GM23248 (cell line): ENCODE results near the gene CACNA1C. TPM values are rescaled to one million over a fixed set of nuclear protein-coding genes. Genes with fewer than 3 reads are reported as not detected.
A peak's percentile ranks its signal among the peaks of the same experiment; 100 is the strongest.
"Not testable (repeated sequence)": the region's sequence is repeated elsewhere in the genome, so short reads cannot be mapped to it uniquely, and the experiment has no call there.

Source experiments
- DNase-seq: peaks from one replicate; pipeline ENCODE4 v3.0.0-alpha.2; 2015
- H2AFZ ChIP-seq: fragments of 200-600 bp; sonication (generic); 2 replicates; pipeline ENCODE4 v1.6.1; 2016; ENCODE audit warnings: antibody characterized with exemption
- H3F3A ChIP-seq: fragments of 200-600 bp; sonication (generic); 2 replicates; pipeline ENCODE4 v1.6.1; 2016; ENCODE audit warnings: mild to moderate bottlenecking, antibody characterized with exemption, mixed run types; ENCODE audit not compliant: insufficient read depth
- H3K27ac ChIP-seq: fragments of 200-600 bp; sonication (generic); 2 replicates; pipeline ENCODE4 v1.5.1; 2016; ENCODE audit warnings: mild to moderate bottlenecking
- H3K27me3 ChIP-seq: fragments of 200-600 bp; sonication (generic); replicated peaks from 2 replicates; pipeline ENCODE4 v1.6.1; 2016; ENCODE audit warnings: mild to moderate bottlenecking; ENCODE audit not compliant: insufficient read depth
- H3K36me3 ChIP-seq: fragments of 200-600 bp; sonication (generic); 2 replicates; pipeline ENCODE4 v1.6.1; 2016; ENCODE audit warnings: low read depth, mild to moderate bottlenecking
- H3K4me1 ChIP-seq: fragments of 200-600 bp; sonication (generic); 2 replicates; pipeline ENCODE4 v1.6.1; 2016; ENCODE audit warnings: mild to moderate bottlenecking; ENCODE audit not compliant: insufficient read depth
- H3K4me2 ChIP-seq: fragments of 200-600 bp; sonication (generic); one replicate; pipeline ENCODE4 v1.6.1; 2016; ENCODE audit warnings: mild to moderate bottlenecking; ENCODE audit not compliant: unreplicated experiment
- H3K4me3 ChIP-seq: fragments of 200-600 bp; sonication (generic); 2 replicates; pipeline ENCODE4 v1.5.1; 2016; ENCODE audit warnings: mild to moderate bottlenecking
- H3K79me2 ChIP-seq: fragments of 200-600 bp; sonication (generic); 2 replicates; pipeline ENCODE4 v1.6.1; 2016; ENCODE audit warnings: mild to moderate bottlenecking; ENCODE audit not compliant: insufficient read depth
- H3K9ac ChIP-seq: fragments of 200-600 bp; sonication (generic); 2 replicates; pipeline ENCODE4 v1.6.1; 2016; ENCODE audit warnings: mild to moderate bottlenecking
- H3K9me2 ChIP-seq: fragments of 200-600 bp; sonication (generic); 2 replicates; pipeline ENCODE4 v1.6.1; 2016; ENCODE audit warnings: mixed run types, mild to moderate bottlenecking, moderate library complexity; ENCODE audit not compliant: insufficient read depth
- H3K9me3 ChIP-seq: fragments of 200-600 bp; sonication (generic); one replicate; pipeline ENCODE4 v1.6.1; 2017; ENCODE audit warnings: low read depth
- H4K20me1 ChIP-seq: fragments of 200-600 bp; sonication (generic); 2 replicates; pipeline ENCODE4 v1.6.0; 2016; ENCODE audit not compliant: insufficient read depth
- EZH2 ChIP-seq: fragments of 200-600 bp; sonication (generic); IDR thresholded peaks from 2 replicates; pipeline ENCODE4 v1.6.1; 2018; ENCODE audit warnings: antibody characterized with exemption, mild to moderate bottlenecking; ENCODE audit not compliant: insufficient read depth, poor library complexity, severe bottlenecking
- EZH2phosphoT487 ChIP-seq: fragments of 200-600 bp; sonication (generic); IDR thresholded peaks from 2 replicates; pipeline ENCODE4 v1.6.1; 2018; ENCODE audit warnings: antibody characterized with exemption, moderate library complexity, mild to moderate bottlenecking, low read depth; ENCODE audit not compliant: insufficient read depth
- WGBS, 2 experiments: methylation state at CpG; one replicate each; pipeline ENCODE4 v1.1.6; 2015 to 2017; ENCODE audit warnings: low lambda C conversion rate in 2 of 2, low coverage in 1 of 2; ENCODE audit errors: missing lambda C conversion rate in 2 of 2; 5-methylcytosine and 5-hydroxymethylcytosine counted together
- in situ Hi-C: fragments of 300-500 bp; cut with MboI; formaldehyde crosslinking; loops from 2 replicates; pipeline ENCODE4 v1.15.0; 2020
- polyA plus RNA-seq: library from polyadenylated mRNA; unstranded; fragments of >200 nt; fragmentation: Nextera tagmentation; extraction: Ambion mirVana; gene quantifications from 2 replicates; pipeline ENCODE4 v1.2.1, GENCODE V29; 2016
- total RNA-seq: library from RNA; depleted of rRNA; stranded (reverse); fragments of >200 nt; shearing (Covaris generic); gene quantifications from 2 replicates; pipeline ENCODE4 v1.2.3, GENCODE V29; 2014

The CACNA1C gene
- total and polyA plus RNA-seq, 2 experiments from 2014 or later = 4.9 to 11.5 TPM

DNA sequence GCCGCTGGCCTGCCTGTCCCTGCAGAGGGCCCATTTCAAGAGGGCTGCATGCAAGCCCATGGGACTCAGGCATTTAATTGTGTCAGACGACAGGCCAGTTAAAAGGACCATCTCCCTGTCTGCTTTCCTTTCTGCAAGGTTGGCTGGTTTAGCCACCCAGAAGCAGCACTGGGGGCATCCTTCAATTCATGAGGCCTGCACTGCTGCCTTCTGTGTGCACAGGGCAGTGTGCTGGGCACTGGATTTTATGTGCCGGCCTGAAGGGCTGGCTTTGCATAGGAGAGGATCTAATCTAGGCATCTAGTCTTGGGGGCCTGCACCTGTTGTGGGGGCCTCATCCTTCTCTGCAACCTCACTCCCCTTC lies 627.9 kb downstream of the CACNA1C start:
- no peaks in the 10 kb centered on the region for H4K20me1 ChIP-seq
- H3K4me3 ChIP-seq = no peak overlapping the region
- no peaks in the 10 kb centered on the region for H3K79me2 ChIP-seq
- H3K27ac ChIP-seq = no peak overlapping the region
- no peaks in the 10 kb centered on the region for H3K27me3 ChIP-seq
- no peaks in the 10 kb centered on the region for H3K9me3 ChIP-seq
- DNase-seq = no peak
- 0 out of 2 replicates have a peak, but pooled peaks cover 6% of the 10 kb centered on the region for H3K36me3 ChIP-seq
- no peaks in the 10 kb centered on the region for H3K9me2 ChIP-seq
- WGBS, 2 experiments = 72 to 77% methylated on average over 3 of the region's 3 CpGs
- no peak for TF ChIP-seq EZH2
- in situ Hi-C loops = no loop called here
- H3K9ac ChIP-seq = no peak overlapping the region
- no peak overlapping the region for H2AFZ ChIP-seq
- H3F3A ChIP-seq = peaks cover 3% of the 10 kb centered on the region; the same call in 1 of the 2 replicates
- no peak overlapping the region for H3K4me2 ChIP-seq
- no peaks in the 10 kb centered on the region for H3K4me1 ChIP-seq

DNA sequence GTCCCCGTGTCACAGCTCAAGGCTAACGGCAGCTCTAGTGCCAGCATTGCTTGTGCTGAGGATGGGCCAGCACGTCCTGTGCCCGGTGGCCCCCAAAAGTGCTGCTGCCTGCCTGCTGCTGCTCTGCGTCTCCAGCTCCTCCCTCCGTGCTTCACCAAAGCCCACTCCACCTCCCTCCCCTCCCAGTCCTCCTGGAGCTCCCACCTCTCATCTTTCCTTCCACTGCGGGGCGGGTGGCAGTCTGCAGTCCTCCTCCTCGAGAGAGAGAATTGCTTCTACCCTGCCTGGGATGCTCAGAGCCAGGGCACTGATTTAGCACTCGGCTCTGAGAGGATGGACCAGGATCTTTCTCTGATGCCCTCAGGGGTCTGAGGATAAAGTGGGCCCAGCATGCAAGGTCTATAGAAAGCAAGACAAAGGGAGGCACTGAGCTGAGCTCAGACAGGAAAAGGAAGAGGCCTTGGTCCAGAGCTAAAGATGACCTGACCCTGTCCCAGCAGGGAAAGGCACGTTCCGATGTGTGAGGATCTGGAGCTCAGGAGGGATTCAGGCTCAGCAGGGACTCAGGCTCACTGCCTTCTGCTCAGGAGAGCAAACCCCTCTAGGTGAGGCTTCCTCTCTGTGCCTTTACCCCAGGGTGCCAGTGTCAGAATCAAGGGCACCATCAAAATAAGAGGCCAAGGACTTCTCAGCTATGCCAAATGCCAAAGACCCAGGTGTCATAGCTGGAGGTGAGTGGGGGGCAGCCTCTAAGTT lies 628.8 kb downstream of the CACNA1C start:
- in situ Hi-C loops = no loop called here
- 72 to 77% methylated on average over 12 of the region's 12 CpGs for WGBS, 2 experiments
- H3K4me2 ChIP-seq = no peak overlapping the region
- no peak for TF ChIP-seq EZH2phosphoT487
- no peak for TF ChIP-seq EZH2
- H3K4me1 ChIP-seq = no peaks in the 10 kb centered on the region
- no peaks in the 10 kb centered on the region for H3K79me2 ChIP-seq
- DNase-seq = no peak
- H3K4me3 ChIP-seq = no peak overlapping the region
- no peak overlapping the region for H2AFZ ChIP-seq
- H3K9me2 ChIP-seq = no peaks in the 10 kb centered on the region
- no peaks in the 10 kb centered on the region for H3K9me3 ChIP-seq
- H3K9ac ChIP-seq = no peak overlapping the region
- H3K27me3 ChIP-seq = no peaks in the 10 kb centered on the region
- no peaks in the 10 kb centered on the region for H4K20me1 ChIP-seq
- H3F3A ChIP-seq = peaks cover under 1% of the 10 kb centered on the region; the same call in 1 of the 2 replicates
- H3K36me3 ChIP-seq = peaks cover 7% of the 10 kb centered on the region; the same call in 1 of the 2 replicates
- no peak overlapping the region for H3K27ac ChIP-seq

DNA sequence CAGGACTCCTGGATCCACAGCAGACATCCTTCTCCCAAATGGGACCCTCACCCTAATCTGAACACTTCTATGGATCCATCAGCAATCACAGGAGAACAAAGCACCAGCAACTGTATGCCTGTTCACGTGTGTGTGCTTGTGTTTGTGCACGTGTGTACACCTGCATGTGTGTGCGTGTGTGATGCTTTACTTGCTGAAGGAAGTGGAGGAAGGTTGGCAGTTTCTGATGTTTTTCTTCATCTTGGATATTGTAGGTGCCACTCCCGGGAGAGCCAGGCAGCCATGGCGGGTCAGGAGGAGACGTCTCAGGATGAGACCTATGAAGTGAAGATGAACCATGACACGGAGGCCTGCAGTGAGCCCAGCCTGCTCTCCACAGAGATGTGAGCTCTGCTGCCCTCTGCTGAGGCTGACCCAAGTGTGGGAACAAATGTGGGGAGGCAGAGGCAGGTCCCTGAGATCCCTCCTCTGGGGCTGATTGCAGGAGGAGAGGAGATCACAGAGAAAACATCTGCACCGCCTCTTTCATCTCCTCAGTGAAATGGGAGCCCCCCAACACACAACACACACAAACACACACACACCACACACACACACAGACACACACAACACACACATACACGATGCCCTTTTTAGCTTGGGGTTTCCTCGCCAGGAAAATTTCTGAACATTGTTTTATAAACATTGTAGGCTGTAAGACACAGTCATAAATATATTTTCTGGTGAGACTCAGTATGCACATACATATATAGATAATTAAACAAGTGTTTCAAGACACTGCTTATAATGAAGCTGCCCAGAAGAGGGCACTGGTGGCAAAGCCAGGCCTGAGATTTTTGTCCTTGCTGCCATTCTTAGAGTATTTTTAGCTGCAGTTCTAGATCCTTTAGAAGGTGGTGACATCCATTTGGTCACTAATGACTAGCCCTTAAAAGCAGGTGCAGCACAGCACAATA lies 629.8 kb downstream of the CACNA1C start:
- no peaks in the 10 kb centered on the region for H4K20me1 ChIP-seq
- no peak overlapping the region for H3K27ac ChIP-seq
- no peaks in the 10 kb centered on the region for H3K27me3 ChIP-seq
- no peaks in the 10 kb centered on the region for H3K9me2 ChIP-seq
- no peaks in the 10 kb centered on the region for H3F3A ChIP-seq
- in situ Hi-C loops = no loop called here
- H3K9me3 ChIP-seq = no peaks in the 10 kb centered on the region
- TF ChIP-seq EZH2phosphoT487 (no peak), EZH2 (no peak)
- peaks cover 10% of the 10 kb centered on the region; the same call in 1 of the 2 replicates for H3K36me3 ChIP-seq
- H3K79me2 ChIP-seq = no peaks in the 10 kb centered on the region
- no peaks in the 10 kb centered on the region for H3K4me1 ChIP-seq
- WGBS, 2 experiments = 69 to 78% methylated on average over 9 to 10 of the region's 10 CpGs
- no peak overlapping the region for H3K4me3 ChIP-seq
- DNase-seq = peak; percentile 64
- no peak overlapping the region for H2AFZ ChIP-seq
- no peak overlapping the region for H3K4me2 ChIP-seq
- no peak overlapping the region for H3K9ac ChIP-seq

DNA sequence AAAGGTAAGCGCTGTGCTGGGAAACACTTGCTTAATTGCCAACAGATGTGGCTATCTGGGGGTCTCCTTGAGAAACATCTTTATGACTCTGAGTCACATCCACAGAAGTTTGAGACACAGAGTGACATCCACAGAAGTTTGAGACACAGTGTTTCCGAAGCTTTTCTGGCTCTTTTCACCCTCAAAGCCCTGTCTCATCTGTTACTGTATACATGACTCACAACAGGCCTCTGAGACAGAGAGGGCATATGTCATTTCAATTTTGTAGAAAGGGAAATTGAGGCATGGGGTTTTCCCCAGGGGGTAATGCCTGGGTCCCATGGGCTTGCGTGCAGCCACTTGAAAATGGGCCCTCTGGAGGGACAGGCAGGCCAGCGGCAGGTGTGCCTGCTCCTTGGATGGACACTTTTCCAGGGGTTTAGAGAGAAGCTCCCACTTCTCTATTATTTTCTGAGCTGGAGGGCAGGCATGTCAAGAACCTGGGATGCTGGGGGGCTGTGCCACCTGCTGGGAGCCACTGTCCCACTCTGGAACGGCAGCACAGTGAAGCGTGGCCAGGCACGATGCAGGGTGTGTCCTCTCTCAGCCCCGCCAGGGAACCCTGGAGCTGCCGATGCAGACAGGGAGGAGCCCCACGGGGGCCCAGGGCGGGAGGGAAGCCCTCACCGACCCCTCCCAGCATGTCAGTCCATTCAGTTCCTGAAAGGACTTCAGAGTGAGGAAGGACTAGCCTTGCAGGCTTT lies 630.7 kb downstream of the CACNA1C start:
- H3K9me3 ChIP-seq = no peaks in the 10 kb centered on the region
- in situ Hi-C loops = no loop called here
- no peaks in the 10 kb centered on the region for H4K20me1 ChIP-seq
- H3K9me2 ChIP-seq = no peaks in the 10 kb centered on the region
- H3K36me3 ChIP-seq = peaks cover 10% of the 10 kb centered on the region; the same call in 1 of the 2 replicates
- no peaks in the 10 kb centered on the region for H3F3A ChIP-seq
- no peak overlapping the region for H3K27ac ChIP-seq
- no peak overlapping the region for H3K4me2 ChIP-seq
- H3K27me3 ChIP-seq = no peaks in the 10 kb centered on the region
- peak; percentile 36 for DNase-seq
- H2AFZ ChIP-seq = no peak overlapping the region
- 84 to 86% methylated on average over 10 to 12 of the region's 12 CpGs for WGBS, 2 experiments
- H3K9ac ChIP-seq = no peak overlapping the region
- TF ChIP-seq EZH2 (no peak), EZH2phosphoT487 (no peak)
- H3K4me1 ChIP-seq = no peaks in the 10 kb centered on the region
- no peak overlapping the region for H3K4me3 ChIP-seq
- no peaks in the 10 kb centered on the region for H3K79me2 ChIP-seq

DNA sequence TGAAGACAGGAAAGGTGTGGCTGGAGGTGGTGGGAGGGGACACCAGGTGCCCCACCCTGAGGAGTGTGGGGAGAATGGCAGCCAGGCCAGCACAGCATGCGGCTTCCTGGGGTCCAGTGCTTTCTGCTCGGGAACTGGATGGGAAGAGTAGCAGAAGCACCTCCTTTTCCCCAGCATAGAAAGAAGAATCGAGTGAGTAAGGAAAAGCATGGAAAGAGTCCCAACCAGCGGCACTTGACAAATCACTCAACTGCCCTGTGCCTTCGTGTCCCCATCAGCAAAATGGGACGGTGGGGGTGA lies 631.2 kb downstream of the CACNA1C start:
- H2AFZ ChIP-seq, H3F3A ChIP-seq, H3K4me3 ChIP-seq, H3K27ac ChIP-seq, H4K20me1 ChIP-seq, H3K4me2 ChIP-seq, H3K79me2 ChIP-seq, H3K9me3 ChIP-seq, in situ Hi-C loops, H3K27me3 ChIP-seq, H3K9me2 ChIP-seq, DNase-seq, H3K9ac ChIP-seq, H3K4me1 ChIP-seq: not testable (repeated sequence)
- H3K36me3 ChIP-seq = peaks cover 10% of the 10 kb centered on the region; the same call in 1 of the 2 replicates
- WGBS, 2 experiments = 85 to 90% methylated on average over 6 of the region's 6 CpGs

DNA sequence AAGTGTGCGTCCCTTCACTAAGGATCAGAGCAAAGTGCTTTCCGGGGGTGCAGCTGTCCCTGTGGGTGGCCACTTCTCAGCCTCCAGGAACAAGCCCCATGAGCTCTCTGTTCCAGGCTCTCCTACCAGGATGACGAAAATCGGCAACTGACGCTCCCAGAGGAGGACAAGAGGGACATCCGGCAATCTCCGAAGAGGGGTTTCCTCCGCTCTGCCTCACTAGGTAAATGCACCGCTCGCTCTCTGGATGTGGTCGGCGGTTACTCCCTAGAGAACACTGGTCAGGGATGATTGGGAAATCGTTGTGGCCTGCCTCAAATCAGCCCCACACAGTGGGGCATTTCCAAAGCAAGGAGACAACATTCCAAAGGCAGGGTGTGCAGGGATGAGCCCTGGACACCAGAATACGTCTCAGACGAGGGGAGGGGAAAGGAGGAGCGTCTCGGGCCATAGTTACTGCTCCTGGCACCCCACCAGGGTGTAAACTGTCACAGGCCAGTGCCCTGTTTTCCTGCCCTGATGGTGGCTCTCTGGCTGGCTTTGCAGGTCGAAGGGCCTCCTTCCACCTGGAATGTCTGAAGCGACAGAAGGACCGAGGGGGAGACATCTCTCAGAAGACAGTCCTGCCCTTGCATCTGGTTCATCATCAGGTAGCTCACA lies 633.0 kb downstream of the CACNA1C start:
- in situ Hi-C loops, H3K9me3 ChIP-seq, H2AFZ ChIP-seq, DNase-seq, H3K4me3 ChIP-seq, H3K9me2 ChIP-seq, H3K4me2 ChIP-seq, H3K4me1 ChIP-seq, H3K9ac ChIP-seq, H4K20me1 ChIP-seq, H3K79me2 ChIP-seq, H3F3A ChIP-seq, H3K27ac ChIP-seq, H3K27me3 ChIP-seq: not testable (repeated sequence)
- peaks cover 10% of the 10 kb centered on the region; the same call in 1 of the 2 replicates for H3K36me3 ChIP-seq
- WGBS, 2 experiments = 84 to 92% methylated on average over 20 of the region's 20 CpGs
